ENCODE measurements around the gene RAB28. TPM values are rescaled to one million over a fixed set of nuclear protein-coding genes. Genes with fewer than 3 reads are reported as not detected.

The RAB28 gene
- total RNA-seq, 1 experiment from 2014 or later: 19.8 TPM

DNA sequence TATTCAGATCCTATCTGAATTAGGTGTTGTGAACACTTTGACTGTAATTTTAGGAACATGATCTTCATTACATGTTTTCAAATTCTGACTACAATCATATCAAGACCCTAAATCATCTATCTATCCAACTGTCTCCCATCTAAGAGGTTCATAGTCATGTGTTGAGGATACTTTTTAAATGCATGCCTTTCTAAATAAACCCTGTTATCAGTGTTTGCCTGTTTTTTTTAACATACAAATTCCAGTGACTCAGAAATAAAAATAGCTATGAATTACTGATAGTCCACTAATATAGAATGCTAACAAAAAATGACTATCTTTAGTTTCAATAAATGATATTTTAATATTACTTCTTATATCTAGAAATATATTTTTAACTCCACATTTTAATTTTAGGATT lies 8.0 kb downstream of the RAB28 start:
- H3K23me2 ChIP-seq (ENCODE audit: insufficient read length, low read depth, low read length, poor library complexity, severe bottlenecking): no peaks in the 10 kb centered on the region
- H2BK120ac ChIP-seq (ENCODE audit: low read depth, low read length, poor library complexity, severe bottlenecking): no peak overlapping the region
- no peaks in the 10 kb centered on the region for H3K9me3 ChIP-seq (ENCODE audit: control insufficient read depth, low read depth, low read length)
- no peak overlapping the region for H2BK5ac ChIP-seq (ENCODE audit: insufficient read length, low read length)
- Mint-ChIP-seq H3K4me1 (no peaks in the 10 kb centered on the region), H3K9me3 (no peaks in the 10 kb centered on the region), H3K36me3 (ENCODE audit: insufficient read depth in 1 of 3, low read depth in 3 of 3) (peaks cover 0 to 5% (median 0%) of the 10 kb centered on the region in 3 experiments; a peak in 2 of 7 replicates), H3K27ac (no peak overlapping the region), H3K4me3 (no peak overlapping the region), H3K27me3 (ENCODE audit: low read depth) (no peaks in the 10 kb centered on the region)
- H3K9ac ChIP-seq (ENCODE audit: extremely low read depth, insufficient read length, low read length): no peak overlapping the region
- no peak overlapping the region for H2AK5ac ChIP-seq (ENCODE audit: insufficient read length, low read length)
- no peak overlapping the region for H4K8ac ChIP-seq (replicated peaks; ENCODE audit: insufficient read length, low read depth, low read length)
- H2AFZ ChIP-seq (ENCODE audit: low read length): no peak overlapping the region
- no peak for DNase-seq
- H3K79me2 ChIP-seq (ENCODE audit: insufficient read depth, low read length): no peaks in the 10 kb centered on the region
- H3K18ac ChIP-seq (ENCODE audit: insufficient read length, low read depth, low read length): no peak overlapping the region
- H3K4ac ChIP-seq (ENCODE audit: low read depth, low read length): no peak overlapping the region
- no peak overlapping the region for H4K91ac ChIP-seq (ENCODE audit: insufficient read length, low read depth, low read length)
- H2BK12ac ChIP-seq (ENCODE audit: insufficient read length, low read depth, low read length): no peak overlapping the region
- no peak overlapping the region for H3K27ac ChIP-seq (ENCODE audit: insufficient read length, low read depth, low read length)
- no peaks in the 10 kb centered on the region for H3K27me3 ChIP-seq (ENCODE audit: insufficient read depth, low read length)
- H3K23ac ChIP-seq (ENCODE audit: insufficient read length, low read depth, low read length): no peak overlapping the region
- H3K4me1 ChIP-seq (ENCODE audit: insufficient read depth, low read length): no peaks in the 10 kb centered on the region
- H3K14ac ChIP-seq (ENCODE audit: insufficient read depth, low read length): no peak overlapping the region
- no peak overlapping the region for H4K5ac ChIP-seq (ENCODE audit: insufficient read length, low read depth, low read length)
- no peak overlapping the region for H3T11ph ChIP-seq (ENCODE audit: low read length)
- H3K79me1 ChIP-seq (ENCODE audit: insufficient read depth, low read depth, low read length, poor library complexity, severe bottlenecking): no peaks in the 10 kb centered on the region
- no peak overlapping the region for H2BK15ac ChIP-seq (ENCODE audit: low read depth, low read length)
- H3K56ac ChIP-seq (ENCODE audit: insufficient read length, low read depth, low read length): no peak overlapping the region
- H3K4me2 ChIP-seq (ENCODE audit: insufficient read depth, insufficient read length, low read length): no peak overlapping the region
- TF ChIP-seq, protein P1, sequence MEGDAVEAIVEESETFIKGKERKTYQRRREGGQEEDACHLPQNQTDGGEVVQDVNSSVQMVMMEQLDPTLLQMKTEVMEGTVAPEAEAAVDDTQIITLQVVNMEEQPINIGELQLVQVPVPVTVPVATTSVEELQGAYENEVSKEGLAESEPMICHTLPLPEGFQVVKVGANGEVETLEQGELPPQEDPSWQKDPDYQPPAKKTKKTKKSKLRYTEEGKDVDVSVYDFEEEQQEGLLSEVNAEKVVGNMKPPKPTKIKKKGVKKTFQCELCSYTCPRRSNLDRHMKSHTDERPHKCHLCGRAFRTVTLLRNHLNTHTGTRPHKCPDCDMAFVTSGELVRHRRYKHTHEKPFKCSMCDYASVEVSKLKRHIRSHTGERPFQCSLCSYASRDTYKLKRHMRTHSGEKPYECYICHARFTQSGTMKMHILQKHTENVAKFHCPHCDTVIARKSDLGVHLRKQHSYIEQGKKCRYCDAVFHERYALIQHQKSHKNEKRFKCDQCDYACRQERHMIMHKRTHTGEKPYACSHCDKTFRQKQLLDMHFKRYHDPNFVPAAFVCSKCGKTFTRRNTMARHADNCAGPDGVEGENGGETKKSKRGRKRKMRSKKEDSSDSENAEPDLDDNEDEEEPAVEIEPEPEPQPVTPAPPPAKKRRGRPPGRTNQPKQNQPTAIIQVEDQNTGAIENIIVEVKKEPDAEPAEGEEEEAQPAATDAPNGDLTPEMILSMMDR (conservative IDR thresholded peaks at IDR 0.05): no peak
- H2BK20ac ChIP-seq (ENCODE audit: low read depth, low read length, poor library complexity, severe bottlenecking): no peak overlapping the region
- no peaks in the 10 kb centered on the region for H4K20me1 ChIP-seq (ENCODE audit: control insufficient read depth, insufficient read depth, insufficient read length)
